Neuron (in vitro differentiated cells): ENCODE results near the gene SLC5A10.

Experiments used
- H2AFZ ChIP-seq: one replicate; pipeline ENCODE4 v1.6.1; 2013; ENCODE audit warnings: low read depth, mild to moderate bottlenecking, inconsistent platforms, low read length, moderate library complexity
- H3K27me3 ChIP-seq: one replicate; pipeline ENCODE4 v1.6.1; 2013; ENCODE audit warnings: low read length; ENCODE audit not compliant: insufficient read depth
- H3K36me3 ChIP-seq: one replicate; pipeline ENCODE4 v1.6.1; 2013; ENCODE audit warnings: low read length; ENCODE audit not compliant: insufficient read depth
- H3K4me1 ChIP-seq: one replicate; pipeline ENCODE4 v1.6.1; 2013; ENCODE audit warnings: low read length; ENCODE audit not compliant: insufficient read depth
- H3K4me3 ChIP-seq: 2 replicates; pipeline ENCODE4 v1.5.1; 2013; ENCODE audit warnings: mild to moderate bottlenecking, low read length, moderate library complexity
- H3K9me3 ChIP-seq: one replicate; pipeline ENCODE4 v1.6.1; 2013; ENCODE audit warnings: low read length

The SLC5A10 gene

DNA sequence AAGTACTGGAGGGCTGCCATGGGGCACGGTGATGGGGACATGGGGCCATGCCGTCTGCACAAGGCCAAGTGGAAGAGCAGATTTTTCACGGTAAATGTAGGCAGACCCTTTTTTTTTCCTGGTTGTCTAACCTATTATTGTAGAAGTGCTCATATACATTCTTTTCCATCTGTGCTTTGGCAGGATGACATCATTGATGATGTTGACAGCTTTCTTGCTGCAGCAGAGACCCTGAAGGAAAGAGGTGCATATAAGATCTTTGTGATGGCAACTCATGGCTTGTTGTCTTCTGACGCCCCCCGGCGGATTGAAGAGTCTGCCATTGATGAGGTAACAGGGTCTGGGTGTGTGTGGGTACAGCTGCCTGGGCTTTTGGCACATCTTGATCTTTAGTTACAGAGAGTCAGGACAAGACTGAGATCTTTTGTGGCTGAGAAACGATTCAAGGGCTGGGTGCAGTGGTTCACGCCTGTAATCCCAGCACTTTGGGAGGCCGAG, 23.3 kb upstream of the SLC5A10 start:
- peaks cover 3% of the 10 kb centered on the region for H3K9me3 ChIP-seq
- no peak overlapping the region for H3K4me3 ChIP-seq
- H3K36me3 ChIP-seq, result peaks cover 52% of the 10 kb centered on the region
- H2AFZ ChIP-seq, result no peak overlapping the region
- no peaks in the 10 kb centered on the region for H3K27me3 ChIP-seq
- H3K4me1 ChIP-seq, result no peaks in the 10 kb centered on the region

GRCh38 chr17:18932360-18933055, 19.5 kb upstream of the SLC5A10 start:
- Histone ChIP-seq H2AFZ (no peak overlapping the region), H3K4me1 (no peaks in the 10 kb centered on the region), H3K27me3 (no peaks in the 10 kb centered on the region), H3K9me3 (no peaks in the 10 kb centered on the region), H3K4me3 (no peak overlapping the region), H3K36me3 (peaks cover 37% of the 10 kb centered on the region)

DNA sequence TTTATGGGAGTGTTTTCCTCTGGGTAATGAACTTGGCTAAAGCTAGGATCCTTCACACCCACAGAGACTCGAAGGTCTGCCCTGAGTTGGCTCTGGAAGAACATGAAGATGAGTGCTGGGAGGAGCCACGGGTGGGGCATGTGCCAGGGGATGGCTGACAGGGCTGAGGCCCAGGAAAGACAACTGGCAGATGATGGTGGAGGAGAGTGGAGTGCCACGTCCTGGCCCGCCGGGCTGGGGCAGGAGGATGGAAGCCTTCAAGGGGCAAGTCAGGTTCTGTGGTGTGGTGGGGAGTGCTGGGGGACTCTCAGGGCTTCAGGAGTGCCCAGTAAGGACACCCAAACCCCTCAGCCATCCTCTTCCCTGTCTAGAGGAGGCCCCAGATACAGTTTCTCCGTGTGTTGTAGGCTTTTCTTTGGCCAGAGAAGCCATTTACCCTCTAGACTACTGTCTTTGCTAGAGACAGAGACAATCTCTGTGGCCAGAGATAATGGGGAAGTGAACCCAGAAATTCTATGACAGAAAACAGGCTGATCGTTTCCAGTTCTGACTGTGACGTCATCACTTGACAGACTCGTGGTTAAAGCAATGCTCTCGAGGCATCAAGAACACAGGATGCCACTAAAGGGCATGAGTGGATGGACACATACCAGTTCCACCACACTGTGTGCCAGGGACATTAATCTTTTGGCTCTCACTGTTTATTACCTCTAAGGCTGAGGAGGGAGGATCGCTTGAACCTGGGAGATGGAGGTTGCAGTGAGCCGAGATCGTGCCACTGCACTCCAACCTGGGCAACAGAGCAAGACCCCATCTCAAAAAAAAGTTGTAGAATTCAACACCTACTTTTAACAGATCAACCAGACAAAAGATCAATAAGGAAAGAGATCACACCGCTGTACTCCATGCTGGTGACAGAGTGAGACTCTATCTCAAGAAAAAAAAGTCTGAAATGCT, 18.6 kb upstream of the SLC5A10 start:
- Histone ChIP-seq H3K4me3 (no peak overlapping the region), H3K36me3 (peaks cover 29% of the 10 kb centered on the region), H3K27me3 (no peaks in the 10 kb centered on the region), H3K4me1 (no peaks in the 10 kb centered on the region), H2AFZ (no peak overlapping the region), H3K9me3 (no peaks in the 10 kb centered on the region)

- Histone ChIP-seq H3K36me3 (no peaks in the 10 kb centered on the region), H3K4me3 (no peak overlapping the region), H3K9me3 (no peaks in the 10 kb centered on the region), H3K27me3 (no peaks in the 10 kb centered on the region), H2AFZ (no peak overlapping the region), H3K4me1 (no peaks in the 10 kb centered on the region)
Measured at GRCh38 chr17:18937981-18938691, 13.8 kb upstream of the SLC5A10 start.

- Histone ChIP-seq H2AFZ (no peak overlapping the region), H3K27me3 (no peaks in the 10 kb centered on the region), H3K9me3 (no peaks in the 10 kb centered on the region), H3K36me3 (no peaks in the 10 kb centered on the region), H3K4me3 (no peak overlapping the region), H3K4me1 (no peaks in the 10 kb centered on the region)
Measured at GRCh38 chr17:18938692-18939023, 13.3 kb upstream of the SLC5A10 start.

DNA sequence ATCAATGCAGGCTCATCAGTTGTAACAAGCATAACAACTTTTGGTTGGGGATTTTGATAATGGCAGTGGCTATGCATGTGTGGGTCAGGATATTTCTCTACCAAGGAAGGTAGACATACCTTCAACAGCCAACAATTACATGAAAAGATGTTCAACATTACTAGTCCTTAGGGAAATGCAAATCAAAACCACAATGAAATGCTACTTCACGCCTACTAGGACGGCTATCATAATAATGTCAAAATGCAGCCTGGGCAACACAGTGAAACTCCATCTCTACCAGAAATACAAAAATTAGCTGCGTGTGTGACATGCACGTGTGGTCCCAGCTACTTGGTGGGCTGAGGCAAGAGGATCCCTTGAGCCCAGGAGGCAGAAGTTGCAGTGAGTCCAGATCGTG, 7.3 kb upstream of the SLC5A10 start:
- H3K36me3 ChIP-seq, result no peaks in the 10 kb centered on the region
- no peak overlapping the region for H3K4me3 ChIP-seq
- no peak overlapping the region for H2AFZ ChIP-seq
- no peaks in the 10 kb centered on the region for H3K4me1 ChIP-seq
- no peaks in the 10 kb centered on the region for H3K9me3 ChIP-seq
- peaks cover 6% of the 10 kb centered on the region for H3K27me3 ChIP-seq

- Histone ChIP-seq H3K27me3 (peaks cover 6% of the 10 kb centered on the region), H2AFZ (no peak overlapping the region), H3K9me3 (no peaks in the 10 kb centered on the region), H3K36me3 (no peaks in the 10 kb centered on the region), H3K4me1 (no peaks in the 10 kb centered on the region), H3K4me3 (no peak overlapping the region)
Measured at GRCh38 chr17:18946536-18946935, 5.4 kb upstream of the SLC5A10 start.

- H3K4me3 ChIP-seq, result no peak overlapping the region
- H2AFZ ChIP-seq, result no peak overlapping the region
- H3K27me3 ChIP-seq, result peaks cover 6% of the 10 kb centered on the region
- H3K4me1 ChIP-seq, result no peaks in the 10 kb centered on the region
- H3K36me3 ChIP-seq, result no peaks in the 10 kb centered on the region
- H3K9me3 ChIP-seq, result no peaks in the 10 kb centered on the region
Measured at GRCh38 chr17:18947866-18948265, 4.1 kb upstream of the SLC5A10 start.

GRCh38 chr17:18948476-18949006, 3.4 kb upstream of the SLC5A10 start:
- no peaks in the 10 kb centered on the region for H3K4me1 ChIP-seq

DNA sequence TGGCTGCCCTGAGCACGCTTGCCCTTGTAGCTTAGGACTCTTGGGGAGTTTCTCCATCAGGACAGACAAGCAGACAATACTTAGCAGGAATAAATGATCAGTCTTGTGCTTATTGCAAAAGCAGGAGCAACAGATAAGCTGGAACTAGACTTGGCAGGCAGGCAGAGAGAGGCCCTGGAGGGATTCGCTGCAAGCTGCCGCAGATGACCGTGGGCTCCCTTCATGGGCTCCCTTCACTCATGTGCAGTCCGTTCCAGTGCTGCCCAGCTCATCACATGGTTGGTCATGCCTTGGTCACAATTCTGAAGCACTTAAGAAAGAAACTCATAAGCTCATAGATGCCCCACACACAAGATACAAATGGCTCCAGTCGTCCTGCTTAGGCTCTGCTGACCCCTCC, 2.4 kb upstream of the SLC5A10 start:
- Histone ChIP-seq H3K4me3 (no peak overlapping the region), H3K9me3 (no peaks in the 10 kb centered on the region), H2AFZ (no peak overlapping the region), H3K36me3 (no peaks in the 10 kb centered on the region), H3K4me1 (no peaks in the 10 kb centered on the region), H3K27me3 (peaks cover 6% of the 10 kb centered on the region)

More at GRCh38 chr17:18948476-18949006, 3.4 kb upstream of the SLC5A10 start:
- H3K36me3 ChIP-seq, result no peaks in the 10 kb centered on the region
- H3K9me3 ChIP-seq, result no peaks in the 10 kb centered on the region
- peaks cover 6% of the 10 kb centered on the region for H3K27me3 ChIP-seq
- H3K4me3 ChIP-seq, result no peak overlapping the region
- H2AFZ ChIP-seq, result no peak overlapping the region

- H3K9me3 ChIP-seq, result no peaks in the 10 kb centered on the region
- no peak overlapping the region for H3K4me3 ChIP-seq
- H3K36me3 ChIP-seq, result no peaks in the 10 kb centered on the region
- no peak overlapping the region for H2AFZ ChIP-seq
- H3K27me3 ChIP-seq, result peaks cover 6% of the 10 kb centered on the region
- H3K4me1 ChIP-seq, result no peaks in the 10 kb centered on the region
Measured at GRCh38 chr17:18950346-18950745, 1.6 kb upstream of the SLC5A10 start.

- Histone ChIP-seq H3K4me3 (no peak overlapping the region), H3K9me3 (no peaks in the 10 kb centered on the region), H3K36me3 (no peaks in the 10 kb centered on the region), H3K27me3 (peaks cover 6% of the 10 kb centered on the region), H2AFZ (no peak overlapping the region), H3K4me1 (no peaks in the 10 kb centered on the region)
Measured at GRCh38 chr17:18950944-18951905, 740 bp upstream of the SLC5A10 start.
